Measurements from ENCODE around the gene NPC1.

Gene NPC1

GRCh38 chr18:23532848-23533247 is 53.5 kb downstream of the NPC1 start:
- H3K36me3 ChIP-seq (ENCODE audit: insufficient read depth, low read length) = peaks cover 88% of the 10 kb centered on the region
- H3K9me3 ChIP-seq (ENCODE audit: low read length) = no peaks in the 10 kb centered on the region
- no peak overlapping the region for H3K4me3 ChIP-seq (ENCODE audit: low read length)
- H2AFZ ChIP-seq (ENCODE audit: low read depth, low read length) = no peak overlapping the region
- no peaks in the 10 kb centered on the region for H3K4me1 ChIP-seq (ENCODE audit: insufficient read depth, low read length)
- no peaks in the 10 kb centered on the region for H3K27me3 ChIP-seq (ENCODE audit: insufficient read depth, low read length)

GRCh38 chr18:23531912-23532311 is 54.4 kb downstream of the NPC1 start:
- no peaks in the 10 kb centered on the region for H3K9me3 ChIP-seq (ENCODE audit: low read length)
- no peaks in the 10 kb centered on the region for H3K4me1 ChIP-seq (ENCODE audit: insufficient read depth, low read length)
- H3K27me3 ChIP-seq (ENCODE audit: insufficient read depth, low read length) = no peaks in the 10 kb centered on the region
- H2AFZ ChIP-seq (ENCODE audit: low read depth, low read length) = no peak overlapping the region
- peaks cover 89% of the 10 kb centered on the region for H3K36me3 ChIP-seq (ENCODE audit: insufficient read depth, low read length)
- H3K4me3 ChIP-seq (ENCODE audit: low read length) = no peak overlapping the region

GRCh38 chr18:23530195-23530594 is 56.1 kb downstream of the NPC1 start:
- H2AFZ ChIP-seq (ENCODE audit: low read depth, low read length) = no peak overlapping the region
- peaks cover 85% of the 10 kb centered on the region for H3K36me3 ChIP-seq (ENCODE audit: insufficient read depth, low read length)
- no peaks in the 10 kb centered on the region for H3K9me3 ChIP-seq (ENCODE audit: low read length)
- no peaks in the 10 kb centered on the region for H3K4me1 ChIP-seq (ENCODE audit: insufficient read depth, low read length)
- no peak overlapping the region for H3K4me3 ChIP-seq (ENCODE audit: low read length)
- no peaks in the 10 kb centered on the region for H3K27me3 ChIP-seq (ENCODE audit: insufficient read depth, low read length)

- no peaks in the 10 kb centered on the region for H3K27me3 ChIP-seq (ENCODE audit: insufficient read depth, low read length)
- no peak overlapping the region for H2AFZ ChIP-seq (ENCODE audit: low read depth, low read length)
- no peaks in the 10 kb centered on the region for H3K4me1 ChIP-seq (ENCODE audit: insufficient read depth, low read length)
- no peaks in the 10 kb centered on the region for H3K9me3 ChIP-seq (ENCODE audit: low read length)
- H3K36me3 ChIP-seq (ENCODE audit: insufficient read depth, low read length) = peaks cover 83% of the 10 kb centered on the region
- H3K4me3 ChIP-seq (ENCODE audit: low read length) = no peak overlapping the region
Measured at GRCh38 chr18:23529604-23530003, 56.7 kb downstream of the NPC1 start.

GRCh38 chr18:23528580-23529472 is 57.5 kb downstream of the NPC1 start:
- H3K27me3 ChIP-seq (ENCODE audit: insufficient read depth, low read length) = no peaks in the 10 kb centered on the region
- no peaks in the 10 kb centered on the region for H3K4me1 ChIP-seq (ENCODE audit: insufficient read depth, low read length)
- no peak overlapping the region for H2AFZ ChIP-seq (ENCODE audit: low read depth, low read length)
- no peak overlapping the region for H3K4me3 ChIP-seq (ENCODE audit: low read length)
- no peaks in the 10 kb centered on the region for H3K9me3 ChIP-seq (ENCODE audit: low read length)
- peaks cover 82% of the 10 kb centered on the region for H3K36me3 ChIP-seq (ENCODE audit: insufficient read depth, low read length)

GRCh38 chr18:23526501-23527063 is 59.7 kb downstream of the NPC1 start:
- no peak overlapping the region for H2AFZ ChIP-seq (ENCODE audit: low read depth, low read length)
- H3K27me3 ChIP-seq (ENCODE audit: insufficient read depth, low read length) = no peaks in the 10 kb centered on the region
- no peak overlapping the region for H3K4me3 ChIP-seq (ENCODE audit: low read length)
- H3K4me1 ChIP-seq (ENCODE audit: insufficient read depth, low read length) = no peaks in the 10 kb centered on the region
- no peaks in the 10 kb centered on the region for H3K9me3 ChIP-seq (ENCODE audit: low read length)
- peaks cover 82% of the 10 kb centered on the region for H3K36me3 ChIP-seq (ENCODE audit: insufficient read depth, low read length)

GRCh38 chr18:23524213-23524707 is 62.0 kb downstream of the NPC1 start:
- peaks cover 79% of the 10 kb centered on the region for H3K36me3 ChIP-seq (ENCODE audit: insufficient read depth, low read length)

GRCh38 chr18:23523429-23524212 is 62.7 kb downstream of the NPC1 start:
- H2AFZ ChIP-seq (ENCODE audit: low read depth, low read length) = no peak overlapping the region
- no peaks in the 10 kb centered on the region for H3K4me1 ChIP-seq (ENCODE audit: insufficient read depth, low read length)
- H3K9me3 ChIP-seq (ENCODE audit: low read length) = no peaks in the 10 kb centered on the region
- H3K27me3 ChIP-seq (ENCODE audit: insufficient read depth, low read length) = no peaks in the 10 kb centered on the region
- H3K4me3 ChIP-seq (ENCODE audit: low read length) = no peak overlapping the region
- H3K36me3 ChIP-seq (ENCODE audit: insufficient read depth, low read length) = peaks cover 79% of the 10 kb centered on the region

More at GRCh38 chr18:23524213-23524707, 62.0 kb downstream of the NPC1 start:
- no peak overlapping the region for H3K4me3 ChIP-seq (ENCODE audit: low read length)
- H3K4me1 ChIP-seq (ENCODE audit: insufficient read depth, low read length) = no peaks in the 10 kb centered on the region
- no peak overlapping the region for H2AFZ ChIP-seq (ENCODE audit: low read depth, low read length)
- no peaks in the 10 kb centered on the region for H3K9me3 ChIP-seq (ENCODE audit: low read length)
- no peaks in the 10 kb centered on the region for H3K27me3 ChIP-seq (ENCODE audit: insufficient read depth, low read length)

- no peak overlapping the region for H2AFZ ChIP-seq (ENCODE audit: low read depth, low read length)
- peaks cover 73% of the 10 kb centered on the region for H3K36me3 ChIP-seq (ENCODE audit: insufficient read depth, low read length)
- no peak overlapping the region for H3K4me3 ChIP-seq (ENCODE audit: low read length)
- no peaks in the 10 kb centered on the region for H3K4me1 ChIP-seq (ENCODE audit: insufficient read depth, low read length)
- no peaks in the 10 kb centered on the region for H3K27me3 ChIP-seq (ENCODE audit: insufficient read depth, low read length)
- no peaks in the 10 kb centered on the region for H3K9me3 ChIP-seq (ENCODE audit: low read length)
Measured at GRCh38 chr18:23521907-23522306, 64.4 kb downstream of the NPC1 start.

GRCh38 chr18:23521271-23521670 is 65.0 kb downstream of the NPC1 start:
- Histone ChIP-seq H3K4me1 (ENCODE audit: insufficient read depth, low read length) (no peaks in the 10 kb centered on the region), H3K36me3 (ENCODE audit: insufficient read depth, low read length) (peaks cover 68% of the 10 kb centered on the region), H3K4me3 (ENCODE audit: low read length) (no peak overlapping the region), H3K27me3 (ENCODE audit: insufficient read depth, low read length) (no peaks in the 10 kb centered on the region), H3K9me3 (ENCODE audit: low read length) (no peaks in the 10 kb centered on the region), H2AFZ (ENCODE audit: low read depth, low read length) (no peak overlapping the region)

- Histone ChIP-seq H3K9me3 (ENCODE audit: low read length) (no peaks in the 10 kb centered on the region), H3K27me3 (ENCODE audit: insufficient read depth, low read length) (no peaks in the 10 kb centered on the region), H3K4me1 (ENCODE audit: insufficient read depth, low read length) (no peaks in the 10 kb centered on the region), H3K4me3 (ENCODE audit: low read length) (no peak overlapping the region), H3K36me3 (ENCODE audit: insufficient read depth, low read length) (peaks cover 63% of the 10 kb centered on the region), H2AFZ (ENCODE audit: low read depth, low read length) (no peak overlapping the region)
Measured at GRCh38 chr18:23519734-23520133, 66.6 kb downstream of the NPC1 start.

GRCh38 chr18:23515911-23516546 is 70.3 kb downstream of the NPC1 start:
- no peaks in the 10 kb centered on the region for H3K4me1 ChIP-seq (ENCODE audit: insufficient read depth, low read length)
- H3K27me3 ChIP-seq (ENCODE audit: insufficient read depth, low read length) = no peaks in the 10 kb centered on the region
- H3K36me3 ChIP-seq (ENCODE audit: insufficient read depth, low read length) = peaks cover 45% of the 10 kb centered on the region
- H3K9me3 ChIP-seq (ENCODE audit: low read length) = no peaks in the 10 kb centered on the region
- no peak overlapping the region for H2AFZ ChIP-seq (ENCODE audit: low read depth, low read length)
- H3K4me3 ChIP-seq (ENCODE audit: low read length) = no peak overlapping the region

All from neuron (in vitro differentiated cells).